ENCODE measurements around the gene GLYATL1.

Gene GLYATL1

DNA sequence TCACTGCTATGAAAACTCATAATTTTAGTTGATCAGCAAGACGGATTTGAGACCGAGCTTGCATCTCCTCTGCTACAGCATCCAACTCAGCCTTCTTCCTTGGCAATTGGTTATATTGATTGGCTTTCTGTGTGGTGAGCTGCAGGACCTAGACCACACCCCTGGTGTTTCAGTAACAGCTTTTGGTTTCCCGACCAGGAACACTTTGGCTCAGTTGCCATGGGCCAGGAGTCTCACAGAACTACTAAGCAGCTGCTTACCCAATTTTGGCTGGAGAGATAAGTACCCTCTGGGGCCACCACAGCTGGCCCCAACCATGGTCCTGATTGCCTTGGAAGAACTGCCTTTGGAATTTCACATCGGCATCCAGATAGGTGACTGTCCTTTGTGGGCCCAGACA, at the start of gene GLYATL1:
TSS of gene GLYATL1 (plus strand) at position 212 of the 400 bp plus-strand sequence. CDS start 7,600 bp downstream, outside the sequence.
- DNase-seq (ENCODE audit: low read depth in 2 of 2) = no peak

DNA sequence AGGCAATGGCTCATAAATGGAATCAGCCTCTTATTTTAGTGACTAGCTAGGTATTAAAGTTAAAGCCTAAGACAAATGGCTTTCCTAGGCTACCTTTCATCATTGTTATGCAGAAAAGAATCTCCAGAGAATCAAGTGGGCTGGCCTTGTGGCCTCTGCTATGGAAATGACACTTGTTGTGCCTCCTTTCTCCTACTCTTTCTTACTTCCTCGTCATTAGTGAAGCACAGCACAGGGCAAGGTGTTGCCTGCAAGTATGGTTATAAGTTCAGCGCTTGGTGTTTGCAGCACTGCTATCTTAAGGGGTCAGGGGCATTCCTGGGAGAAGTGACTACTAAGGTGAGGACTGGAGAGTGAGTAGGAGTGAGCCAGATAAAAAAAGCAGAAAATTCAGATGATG, 45.4 kb upstream of the GLYATL1 start:
- no peak for DNase-seq (ENCODE audit: low read depth in 2 of 2)

DNA sequence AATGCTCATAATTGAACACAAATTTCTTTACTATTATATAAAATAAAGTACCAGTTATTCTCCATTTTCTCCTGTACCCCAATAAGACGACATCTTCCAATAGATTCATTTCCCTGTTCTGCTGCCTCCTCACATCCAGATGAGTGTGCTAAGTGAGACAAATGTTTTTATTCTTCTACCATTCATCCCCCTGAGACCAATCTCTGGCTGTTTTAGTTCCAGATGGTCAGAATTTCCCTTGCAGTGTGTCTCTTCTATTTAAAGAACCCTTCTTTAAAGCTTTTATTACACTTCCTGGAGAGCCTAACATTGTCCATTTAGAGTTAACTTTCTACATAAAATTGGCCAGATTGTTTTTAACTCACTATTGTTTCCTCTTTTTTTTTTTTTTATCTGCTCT, 41.2 kb upstream of the GLYATL1 start:
- no peak for DNase-seq (ENCODE audit: low read depth in 2 of 2)

DNA sequence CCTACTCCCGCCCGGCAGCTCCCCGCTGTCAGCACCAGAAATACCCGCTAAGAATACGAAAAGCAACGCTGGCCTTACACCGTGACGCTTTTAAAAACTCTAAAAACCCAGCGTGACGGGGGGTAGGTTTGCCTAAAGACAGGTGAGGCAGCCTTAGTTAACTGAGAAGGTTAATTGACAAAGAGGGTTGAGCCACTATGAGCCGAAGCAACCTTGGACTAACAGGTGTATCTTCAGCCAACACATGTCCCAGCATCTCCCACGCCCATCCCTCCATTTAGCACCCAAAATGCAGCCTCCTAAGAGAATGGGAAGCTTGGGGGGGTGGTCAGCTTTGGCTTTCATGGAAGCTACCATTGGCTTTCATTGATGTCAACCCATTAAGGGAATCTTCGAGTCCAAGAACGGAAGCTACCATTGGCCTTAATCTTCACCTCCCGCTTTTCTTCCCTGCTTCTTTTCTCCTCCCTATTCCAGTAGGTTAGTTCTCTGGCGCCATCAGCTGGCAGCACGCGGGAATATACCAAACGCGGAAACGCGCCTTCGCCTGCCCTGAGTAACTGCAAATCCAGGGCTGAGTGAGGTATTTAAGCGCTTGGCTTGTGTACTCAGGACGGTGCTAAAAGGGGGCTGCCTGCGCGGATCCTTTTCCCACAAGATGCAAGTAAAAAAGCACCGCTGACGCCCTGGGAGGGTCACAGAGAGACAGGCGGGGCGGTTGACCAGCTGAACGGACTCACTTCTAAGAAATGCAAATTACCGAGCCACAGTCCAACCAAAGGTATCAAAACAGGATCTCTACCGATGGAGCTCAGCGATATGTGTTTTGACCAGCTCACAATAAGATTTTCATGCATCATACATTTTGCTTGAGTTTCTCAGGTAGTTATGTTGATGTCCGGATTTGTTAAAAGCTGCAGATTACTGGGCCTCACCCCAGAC, 38.5 kb upstream of the GLYATL1 start:
- no peak for DNase-seq (ENCODE audit: low read depth in 2 of 2)

- no peak for DNase-seq (ENCODE audit: low read depth in 2 of 2)
Measured at GRCh38 chr11:58902881-58903280, 36.4 kb upstream of the GLYATL1 start.

- DNase-seq (ENCODE audit: low read depth in 2 of 2) = no peak
Measured at GRCh38 chr11:58905011-58905720, 34.1 kb upstream of the GLYATL1 start.

DNA sequence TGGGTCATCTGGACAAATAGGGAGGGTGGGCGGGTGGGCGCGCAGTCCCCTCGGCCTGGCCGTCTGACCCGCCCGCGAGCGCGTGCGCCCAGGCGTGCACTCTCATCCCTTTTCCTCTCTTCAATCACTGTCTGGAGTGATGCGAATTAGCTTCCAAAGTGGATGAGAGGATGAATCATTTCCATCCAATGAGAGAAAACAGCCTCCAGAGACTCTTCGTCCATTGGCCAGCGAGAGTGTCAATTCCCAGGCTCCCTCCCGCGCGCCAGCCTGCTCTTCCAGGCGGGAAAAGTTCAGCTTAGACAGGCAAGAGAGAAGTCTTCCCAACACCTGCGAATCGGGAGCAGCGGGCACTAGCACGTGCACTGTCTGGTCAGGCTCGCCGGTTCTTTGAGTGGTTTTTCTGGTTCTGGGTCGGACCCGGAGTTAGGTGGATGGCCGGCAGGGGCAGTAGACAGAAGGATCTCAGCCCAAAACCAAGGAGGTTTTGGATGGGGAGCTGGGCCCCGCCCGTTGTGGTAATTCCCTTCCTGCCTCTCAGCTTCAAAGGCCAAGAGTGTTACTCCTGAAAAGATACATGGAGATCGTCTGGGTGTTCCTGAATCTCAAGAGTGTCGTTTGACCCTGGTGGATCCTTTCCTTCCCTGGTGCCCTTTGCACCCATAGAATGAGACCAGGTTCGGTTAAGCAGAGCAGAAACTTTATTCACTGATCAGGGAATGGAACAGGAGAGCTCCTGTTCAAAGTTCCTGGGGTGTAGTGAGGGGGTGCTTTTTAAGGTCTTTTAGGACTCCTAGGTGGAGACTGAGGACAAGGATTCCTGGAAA, 33.4 kb upstream of the GLYATL1 start:
- DNase-seq (ENCODE audit: low read depth in 2 of 2) = no peak

DNA sequence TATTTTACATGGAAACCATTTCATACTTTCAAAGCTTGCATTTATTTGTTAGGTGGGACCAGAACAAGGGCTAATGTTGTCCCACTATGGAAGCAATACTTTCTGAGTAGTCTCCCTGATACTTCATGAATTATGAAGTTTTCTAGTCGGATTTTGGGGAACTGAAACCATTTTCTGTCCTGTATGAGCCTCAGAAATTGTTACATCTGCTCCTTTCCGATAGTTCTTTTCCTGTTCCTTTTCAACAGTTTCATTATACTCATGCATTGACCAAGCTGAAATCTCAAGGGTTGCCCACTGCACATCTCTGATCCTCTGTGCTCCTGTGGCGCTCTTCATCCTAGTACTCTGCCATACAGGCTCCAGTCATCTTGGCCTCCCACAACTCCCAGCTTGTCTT, 31.5 kb upstream of the GLYATL1 start:
- no peak for DNase-seq (ENCODE audit: low read depth in 2 of 2)

GRCh38 chr11:58912124-58912523, 27.2 kb upstream of the GLYATL1 start:
- no peak for DNase-seq (ENCODE audit: low read depth in 2 of 2)

DNA sequence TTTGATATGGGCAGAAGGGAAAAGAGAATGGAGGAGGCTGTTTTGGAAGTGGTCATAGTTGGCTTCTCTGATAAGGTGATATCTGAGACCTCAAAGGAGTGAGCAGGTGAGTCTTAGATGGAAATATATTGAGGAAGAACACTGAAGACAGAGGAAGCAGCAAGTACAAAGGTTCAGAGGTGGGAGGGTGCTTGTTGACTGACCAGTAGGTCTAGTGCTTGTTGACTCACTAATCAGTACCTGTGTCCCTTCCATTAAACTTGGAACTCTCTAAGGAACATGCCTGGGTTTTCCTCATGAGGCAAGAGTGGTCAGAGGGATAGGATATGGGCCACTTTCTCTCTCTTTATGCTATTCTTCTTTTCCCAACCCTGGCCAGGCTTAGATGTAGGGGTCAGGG, 25.6 kb upstream of the GLYATL1 start:
- no peak for DNase-seq (ENCODE audit: low read depth in 2 of 2)

GRCh38 chr11:58914821-58915543, 24.3 kb upstream of the GLYATL1 start:
- no peak for DNase-seq (ENCODE audit: low read depth in 2 of 2)

DNA sequence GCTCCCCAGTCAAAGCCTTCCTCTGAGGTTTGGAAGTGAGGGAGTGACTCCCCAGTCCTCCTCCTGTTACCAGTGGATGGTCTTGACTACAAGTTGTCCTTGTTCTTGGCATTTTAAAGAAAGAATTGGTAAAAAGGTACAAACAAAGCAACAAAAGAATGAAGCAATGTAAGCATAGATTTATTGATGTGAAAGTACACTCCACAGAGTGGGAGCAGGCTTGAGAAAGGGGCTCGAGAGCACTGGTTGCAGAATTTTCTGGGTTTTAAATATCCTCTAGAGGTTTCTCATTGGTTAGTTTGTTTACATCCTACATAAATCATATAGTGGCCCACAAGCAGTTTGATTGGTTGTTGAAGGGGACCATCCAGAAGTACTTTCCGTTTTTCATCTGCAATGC, 22.7 kb upstream of the GLYATL1 start:
- DNase-seq (ENCODE audit: low read depth in 2 of 2) = no peak

GRCh38 chr11:58917159-58917783, 22.0 kb upstream of the GLYATL1 start:
- DNase-seq (ENCODE audit: low read depth in 2 of 2) = no peak

GRCh38 chr11:58919561-58919960, 19.7 kb upstream of the GLYATL1 start:
- DNase-seq (ENCODE audit: low read depth in 2 of 2) = no peak

- DNase-seq (ENCODE audit: low read depth in 2 of 2) = no peak
Measured at GRCh38 chr11:58919980-58920379, 19.3 kb upstream of the GLYATL1 start.

DNA sequence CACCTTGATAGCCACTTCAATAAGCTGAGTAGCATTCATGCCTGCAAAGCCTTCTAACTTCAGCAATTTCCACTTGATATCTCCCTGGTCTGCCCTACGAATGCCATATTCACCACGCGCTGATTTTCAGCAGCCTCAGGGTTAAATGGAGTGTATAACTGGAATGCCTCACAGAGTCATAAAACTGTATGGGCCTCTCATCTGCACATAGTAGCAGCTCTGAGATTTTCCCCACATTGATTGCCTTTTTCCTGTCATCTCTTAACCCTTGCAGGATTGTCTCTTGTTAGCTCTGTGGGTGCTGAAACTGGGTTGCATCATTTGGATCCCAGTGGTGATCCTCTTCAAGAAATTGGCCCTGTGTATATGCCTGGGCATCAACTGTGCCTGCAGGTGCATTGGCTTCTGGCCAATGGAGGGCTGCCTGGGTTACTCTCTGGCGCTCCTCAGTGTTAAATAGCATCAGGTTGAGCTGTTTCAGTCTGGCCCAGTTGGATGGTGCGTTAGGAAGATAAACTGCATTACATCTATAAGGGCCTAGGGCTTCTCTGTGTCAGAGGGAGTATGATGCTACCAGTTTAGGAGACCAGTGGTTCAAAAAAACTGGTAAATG, 17.4 kb upstream of the GLYATL1 start:
- no peak for DNase-seq (ENCODE audit: low read depth in 2 of 2)

GRCh38 chr11:58922479-58922878, 16.8 kb upstream of the GLYATL1 start:
- no peak for DNase-seq (ENCODE audit: low read depth in 2 of 2)

- DNase-seq (ENCODE audit: low read depth in 2 of 2) = no peak
Measured at GRCh38 chr11:58923300-58923788, 15.9 kb upstream of the GLYATL1 start.

- DNase-seq (ENCODE audit: low read depth in 2 of 2) = no peak
Measured at GRCh38 chr11:58924230-58924629, 15.1 kb upstream of the GLYATL1 start.

DNA sequence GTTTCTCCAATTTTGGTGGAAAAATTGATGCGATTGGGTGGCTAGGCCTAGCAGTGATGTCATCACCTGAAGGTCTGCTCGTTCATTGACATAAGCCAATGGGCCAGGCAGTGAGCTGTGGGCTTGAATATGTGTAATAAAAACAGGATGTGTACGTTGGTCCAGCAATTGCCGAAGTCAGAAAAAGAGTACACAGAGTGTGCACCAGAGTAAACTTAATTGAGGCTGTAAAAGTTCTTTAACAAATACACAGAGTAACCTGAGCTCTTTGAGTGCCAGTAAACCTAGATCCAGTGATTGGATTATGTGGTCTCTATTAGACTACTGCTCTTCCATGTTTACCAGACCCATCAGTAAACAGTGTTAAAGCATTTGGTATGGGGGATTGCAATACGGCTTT, 13.0 kb upstream of the GLYATL1 start:
- no peak for DNase-seq (ENCODE audit: low read depth in 2 of 2)
